ENCODE measurements around the gene ANAPC2.

Gene ANAPC2

GRCh38 chr9:137214620-137215019 lies 26.3 kb upstream of the ANAPC2 start:
- no peak for DNase-seq

- DNase-seq, result no peak
These were observed 25.1 kb upstream of the ANAPC2 start for GRCh38 chr9:137213160-137214060.

- no peak for DNase-seq
These were observed 24.2 kb upstream of the ANAPC2 start for GRCh38 chr9:137212520-137212919.

GRCh38 chr9:137211532-137211931 lies 23.2 kb upstream of the ANAPC2 start:
- no peak for DNase-seq

GRCh38 chr9:137206602-137207001 lies 18.2 kb upstream of the ANAPC2 start:
- no peak for DNase-seq

GRCh38 chr9:137205126-137206069 lies 17.0 kb upstream of the ANAPC2 start, which contains the start of the genes NDOR1 and TMEM203:
Gene NDOR1, plus strand, starts transcription at chr9:137205700. Its CDS starts 78 bp downstream, at chr9:137205778.
Gene TMEM203, minus strand, starts transcription at chr9:137205648. Its CDS starts 234 bp downstream, at chr9:137205414.
- DNase-seq, result peak; percentile 33 to 73

- no peak for DNase-seq
These were observed 16.4 kb upstream of the ANAPC2 start for GRCh38 chr9:137204731-137205125.

GRCh38 chr9:137202966-137203365 lies 14.6 kb upstream of the ANAPC2 start:
- DNase-seq, result no peak

- DNase-seq, result no peak
These were observed 13.0 kb upstream of the ANAPC2 start for GRCh38 chr9:137201205-137201868.

GRCh38 chr9:137200311-137201204 lies 12.2 kb upstream of the ANAPC2 start, which contains the start of gene TPRN:
Gene TPRN, minus strand, starts transcription at chr9:137200741. Its CDS starts 30 bp downstream, at chr9:137200711.
- DNase-seq, result peak; percentile 96 to 97

- DNase-seq, result no peak
These were observed 11.2 kb upstream of the ANAPC2 start for GRCh38 chr9:137199411-137200121.

- DNase-seq, result no peak
These were observed 10.5 kb upstream of the ANAPC2 start for GRCh38 chr9:137198902-137199283.

- no peak for DNase-seq
These were observed 9.9 kb upstream of the ANAPC2 start for GRCh38 chr9:137198051-137198901.

GRCh38 chr9:137195525-137196220 lies 7.3 kb upstream of the ANAPC2 start:
- no peak for DNase-seq

- DNase-seq, result no peak
These were observed 6.5 kb upstream of the ANAPC2 start for GRCh38 chr9:137194909-137195308.

GRCh38 chr9:137194388-137194787 lies 6.0 kb upstream of the ANAPC2 start:
- no peak for DNase-seq

- no peak for DNase-seq
These were observed 5.4 kb upstream of the ANAPC2 start for GRCh38 chr9:137193771-137194170.

- DNase-seq, result no peak
These were observed 4.5 kb upstream of the ANAPC2 start for GRCh38 chr9:137192859-137193258.

- no peak for DNase-seq
These were observed 4.1 kb upstream of the ANAPC2 start for GRCh38 chr9:137192448-137192780.
